Smooth muscle cell (in vitro differentiated cells): ENCODE measurements around the gene RASD2. TPM values are rescaled to one million over a fixed set of nuclear protein-coding genes. Genes with fewer than 3 reads are reported as not detected.

ENCODE experiments used
- DNase-seq: peaks from one replicate; lab custom pipeline; 2025; ENCODE audit not compliant: unreplicated experiment; lab: John Stamatoyannopoulos, UW
- H2AFZ ChIP-seq: fragments of 200-600 bp; sonication (generic); 2 replicates; pipeline ENCODE4 v1.6.0; 2016; ENCODE audit warnings: antibody characterized with exemption, low read depth, mild to moderate bottlenecking
- H3F3A ChIP-seq: fragments of 200-600 bp; sonication (generic); 2 replicates; pipeline ENCODE4 v1.6.0; 2017; ENCODE audit warnings: antibody characterized with exemption, low read depth
- H3K27ac ChIP-seq: fragments of 200-600 bp; sonication (generic); 2 replicates; pipeline ENCODE4 v1.5.1; 2016; ENCODE audit warnings: low read depth, mild to moderate bottlenecking
- H3K27me3 ChIP-seq: fragments of 200-600 bp; sonication (generic); 2 replicates; pipeline ENCODE4 v1.6.1; 2016; ENCODE audit warnings: low read depth, mild to moderate bottlenecking
- H3K36me3 ChIP-seq: fragments of 200-600 bp; sonication (generic); 2 replicates; pipeline ENCODE4 v1.5.1; 2016; ENCODE audit warnings: low read depth
- H3K4me1 ChIP-seq: fragments of 200-600 bp; sonication (generic); 2 replicates; pipeline ENCODE4 v1.5.1; 2016; ENCODE audit warnings: low read depth
- H3K4me2 ChIP-seq: fragments of 200-600 bp; sonication (generic); 2 replicates; pipeline ENCODE4 v1.6.0; 2016; ENCODE audit warnings: mild to moderate bottlenecking
- H3K4me3 ChIP-seq: fragments of 200-600 bp; sonication (generic); 2 replicates; pipeline ENCODE4 v1.5.1; 2016; ENCODE audit warnings: mild to moderate bottlenecking
- H3K79me2 ChIP-seq: fragments of 200-600 bp; sonication (generic); 2 replicates; pipeline ENCODE4 v1.6.0; 2016; ENCODE audit warnings: low read depth, mild to moderate bottlenecking
- H3K9ac ChIP-seq: fragments of 200-600 bp; sonication (generic); 2 replicates; pipeline ENCODE4 v1.6.0; 2016; ENCODE audit warnings: low read depth
- H3K9me3 ChIP-seq: fragments of 200-600 bp; sonication (generic); replicated peaks from 2 replicates; pipeline ENCODE4 v1.5.1; 2016; ENCODE audit warnings: low read depth
- H4K20me1 ChIP-seq: fragments of 200-600 bp; sonication (generic); 2 replicates; pipeline ENCODE4 v1.6.0; 2016; ENCODE audit warnings: low read depth
- WGBS: methylation state at CpG from one replicate; pipeline ENCODE4 v1.1.7; 2016; ENCODE audit warnings: low lambda C conversion rate; 5-methylcytosine and 5-hydroxymethylcytosine counted together
- polyA plus RNA-seq: library from polyadenylated mRNA; unstranded; fragments of >200 nt; fragmentation: Nextera tagmentation; extraction: Ambion mirVana; gene quantifications from 2 replicates; pipeline ENCODE4 v1.2.1, GENCODE V29; 2016
- total RNA-seq: library from RNA; depleted of rRNA; stranded (reverse); fragments of >200 nt; gene quantifications from 2 replicates; pipeline ENCODE4 v1.2.3, GENCODE V29; 2014
- TF ChIP-seq, protein P1 (sequence below): fragments of 200-600 bp; sonication (generic); IDR thresholded peaks from 2 replicates; pipeline ENCODE4 v1.5.1; 2017; ENCODE audit warnings: borderline replicate concordance, mild to moderate bottlenecking, antibody characterized with exemption; ENCODE audit not compliant: insufficient read depth, poor library complexity, severe bottlenecking

RASD2 gene
- total and polyA plus RNA-seq, 2 experiments from 2014 or later = 0.27 TPM; not detected in 1

DNA sequence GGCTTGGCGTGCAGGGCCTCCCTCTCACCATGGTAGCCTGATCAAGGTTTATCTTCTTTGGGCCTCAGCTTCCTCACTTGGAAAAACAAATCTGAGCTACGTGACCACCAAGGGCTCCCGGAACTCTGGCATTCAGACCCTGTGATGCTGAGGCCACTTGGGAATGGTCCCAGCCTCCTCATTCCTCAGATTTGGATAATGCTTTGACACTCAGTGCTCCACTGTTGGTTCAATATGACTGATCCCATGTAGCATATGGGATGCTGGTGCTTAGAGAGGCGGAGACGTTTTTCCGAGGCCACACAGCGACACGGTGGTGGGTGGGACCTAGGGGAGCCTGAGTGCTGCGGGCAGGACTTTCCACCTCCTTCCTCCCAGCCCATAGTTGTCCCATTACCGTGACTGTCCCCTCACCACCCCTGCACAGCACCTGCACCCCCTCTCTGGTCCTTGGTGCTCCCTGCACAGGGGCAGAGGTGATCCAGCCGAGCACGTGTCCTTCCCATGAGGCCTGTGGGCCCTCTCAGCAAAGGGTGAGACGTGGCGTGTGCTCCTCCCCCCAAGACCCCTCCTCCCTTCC is 53.4 kb downstream of the RASD2 start:
- no peaks in the 10 kb centered on the region for H3K9me3 ChIP-seq
- H4K20me1 ChIP-seq = no peaks in the 10 kb centered on the region
- H3K4me1 ChIP-seq = no peaks in the 10 kb centered on the region
- H3F3A ChIP-seq = peaks cover 6% of the 10 kb centered on the region
- no peak overlapping the region for H3K4me3 ChIP-seq
- H3K79me2 ChIP-seq = no peaks in the 10 kb centered on the region
- H3K27me3 ChIP-seq = no peaks in the 10 kb centered on the region
- H3K27ac ChIP-seq = no peak overlapping the region
- no peak overlapping the region for H3K9ac ChIP-seq
- no peaks in the 10 kb centered on the region for H3K36me3 ChIP-seq
- TF ChIP-seq, protein P1, sequence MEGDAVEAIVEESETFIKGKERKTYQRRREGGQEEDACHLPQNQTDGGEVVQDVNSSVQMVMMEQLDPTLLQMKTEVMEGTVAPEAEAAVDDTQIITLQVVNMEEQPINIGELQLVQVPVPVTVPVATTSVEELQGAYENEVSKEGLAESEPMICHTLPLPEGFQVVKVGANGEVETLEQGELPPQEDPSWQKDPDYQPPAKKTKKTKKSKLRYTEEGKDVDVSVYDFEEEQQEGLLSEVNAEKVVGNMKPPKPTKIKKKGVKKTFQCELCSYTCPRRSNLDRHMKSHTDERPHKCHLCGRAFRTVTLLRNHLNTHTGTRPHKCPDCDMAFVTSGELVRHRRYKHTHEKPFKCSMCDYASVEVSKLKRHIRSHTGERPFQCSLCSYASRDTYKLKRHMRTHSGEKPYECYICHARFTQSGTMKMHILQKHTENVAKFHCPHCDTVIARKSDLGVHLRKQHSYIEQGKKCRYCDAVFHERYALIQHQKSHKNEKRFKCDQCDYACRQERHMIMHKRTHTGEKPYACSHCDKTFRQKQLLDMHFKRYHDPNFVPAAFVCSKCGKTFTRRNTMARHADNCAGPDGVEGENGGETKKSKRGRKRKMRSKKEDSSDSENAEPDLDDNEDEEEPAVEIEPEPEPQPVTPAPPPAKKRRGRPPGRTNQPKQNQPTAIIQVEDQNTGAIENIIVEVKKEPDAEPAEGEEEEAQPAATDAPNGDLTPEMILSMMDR = no peak
- no peak overlapping the region for H3K4me2 ChIP-seq
- no peak for DNase-seq
- 80% methylated on average over 14 of the region's 14 CpGs for WGBS
- H2AFZ ChIP-seq = no peak overlapping the region

DNA sequence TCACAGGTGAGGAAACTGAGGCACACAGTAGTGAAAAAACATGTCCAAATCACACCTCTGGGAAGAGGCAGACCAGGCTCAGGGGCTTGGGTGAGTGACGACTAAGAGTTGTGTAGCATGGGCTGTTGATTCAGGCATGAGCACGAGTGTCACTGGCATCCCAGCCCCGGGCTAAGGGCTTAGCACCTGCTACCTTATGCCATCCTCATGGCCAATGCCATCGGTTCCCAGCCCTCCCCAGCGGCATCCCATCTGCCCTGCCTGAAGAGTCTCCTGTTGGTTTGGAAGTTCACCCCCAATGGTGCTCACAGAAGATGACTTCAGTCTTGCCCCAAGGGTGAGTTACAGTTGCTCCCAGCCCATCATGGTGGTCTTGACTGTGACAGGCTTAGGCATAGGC is 54.1 kb downstream of the RASD2 start:
- no peak overlapping the region for H3K27ac ChIP-seq
- 91% methylated on average over 5 of the region's 5 CpGs for WGBS
- H4K20me1 ChIP-seq = no peaks in the 10 kb centered on the region
- H3K27me3 ChIP-seq = no peaks in the 10 kb centered on the region
- H3K4me2 ChIP-seq = no peak overlapping the region
- DNase-seq = no peak
- no peak overlapping the region for H3K4me3 ChIP-seq
- no peak overlapping the region for H2AFZ ChIP-seq
- H3K36me3 ChIP-seq = no peaks in the 10 kb centered on the region
- H3K4me1 ChIP-seq = no peaks in the 10 kb centered on the region
- no peaks in the 10 kb centered on the region for H3K9me3 ChIP-seq
- no peaks in the 10 kb centered on the region for H3K79me2 ChIP-seq
- peaks cover 4% of the 10 kb centered on the region for H3F3A ChIP-seq
- TF ChIP-seq, protein P1 = no peak
- H3K9ac ChIP-seq = no peak overlapping the region

DNA sequence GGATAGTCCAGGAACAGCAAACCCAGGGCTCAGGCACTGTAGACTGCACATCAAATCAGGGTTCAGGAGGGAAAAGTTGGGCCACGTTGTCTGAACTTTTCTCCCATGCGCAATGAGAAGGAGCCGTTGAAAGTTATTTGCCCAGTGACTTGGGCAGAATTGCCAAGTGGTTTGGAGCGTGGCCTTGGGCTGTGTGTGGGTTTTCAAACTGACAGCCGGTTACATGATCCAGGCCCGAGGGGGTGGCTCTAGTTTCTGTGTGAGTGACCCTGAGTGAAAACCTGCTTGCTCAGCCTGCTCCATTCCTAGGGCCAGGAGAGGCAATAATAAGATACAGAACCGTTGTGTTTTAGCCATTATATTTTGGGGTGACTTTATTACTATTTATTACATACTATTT is 56.2 kb downstream of the RASD2 start:
- TF ChIP-seq, protein P1 = no peak
- Histone ChIP-seq H3K4me3 (no peak overlapping the region), H3K79me2 (no peaks in the 10 kb centered on the region), H3K36me3 (no peaks in the 10 kb centered on the region), H4K20me1 (no peaks in the 10 kb centered on the region), H3K4me2 (no peak overlapping the region), H3K9ac (no peak overlapping the region), H3K27me3 (no peaks in the 10 kb centered on the region), H3K9me3 (no peaks in the 10 kb centered on the region), H3K4me1 (no peaks in the 10 kb centered on the region), H3K27ac (no peak overlapping the region), H2AFZ (no peak overlapping the region), H3F3A (no peaks in the 10 kb centered on the region)
- DNase-seq = no peak
- WGBS = 42% methylated on average over 7 of the region's 7 CpGs
